Measurements from ENCODE around the gene ZNF844.
"Not testable (repeated sequence)": the region's sequence is repeated elsewhere in the genome, so short reads cannot be mapped to it uniquely, and the experiment has no call there.

Gene ZNF844

DNA sequence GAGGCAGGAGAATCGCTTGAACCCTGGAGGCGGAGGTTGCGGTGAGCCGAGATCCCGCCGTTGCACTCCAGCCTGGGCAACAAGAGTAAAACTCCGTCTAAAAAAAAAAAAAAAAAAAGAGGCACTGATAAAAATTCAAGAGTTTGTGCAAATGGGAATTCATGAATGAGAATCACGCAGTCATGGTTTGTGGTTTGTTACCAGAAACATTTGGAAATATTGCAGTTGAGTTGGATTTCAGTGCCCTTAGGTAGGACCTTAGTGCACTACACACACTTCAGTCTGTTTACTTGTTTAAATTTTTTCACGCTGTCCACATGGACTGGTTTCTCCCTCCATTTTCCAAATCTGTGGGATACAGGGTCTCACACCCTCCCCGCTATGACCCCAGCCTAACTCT, 28.4 kb downstream of the ZNF844 start:
- DNase-seq = no peak

- DNase-seq = no peak
Measured at GRCh38 chr19:12093777-12094176, 29.2 kb downstream of the ZNF844 start.

DNA sequence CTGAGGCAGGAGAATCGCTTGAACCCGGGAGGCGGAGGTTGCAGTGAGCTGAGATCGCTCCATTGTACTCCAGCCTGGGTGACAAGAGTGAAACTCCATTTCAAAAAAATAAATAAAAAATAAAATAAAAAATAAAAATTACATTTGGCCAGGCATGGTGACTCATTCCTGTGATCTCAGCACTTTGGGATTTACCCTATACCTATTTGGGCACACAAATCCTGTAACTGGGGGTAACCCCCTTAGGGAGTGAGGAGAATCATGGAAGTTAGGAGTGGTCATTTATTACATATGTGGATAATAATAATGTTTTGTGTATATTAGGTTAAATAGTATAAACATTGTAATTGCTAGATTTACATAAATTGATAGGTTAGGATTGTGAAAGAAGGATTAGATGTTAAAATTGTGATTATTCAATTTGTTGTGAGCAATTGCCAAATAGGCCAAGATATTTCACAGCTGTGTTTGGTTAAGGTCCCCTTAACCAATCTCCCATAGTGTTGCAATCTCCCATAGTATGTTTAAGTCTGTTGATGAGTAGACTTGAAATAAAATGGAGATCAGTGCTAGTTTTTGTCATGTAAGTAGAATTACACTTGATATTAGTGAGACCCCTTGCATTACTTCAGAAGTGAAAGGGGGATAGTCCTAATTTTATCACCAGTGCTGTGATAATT, 30.7 kb downstream of the ZNF844 start:
- DNase-seq = no peak

GRCh38 chr19:12098040-12098439, 33.5 kb downstream of the ZNF844 start:
- DNase-seq = no peak

DNA sequence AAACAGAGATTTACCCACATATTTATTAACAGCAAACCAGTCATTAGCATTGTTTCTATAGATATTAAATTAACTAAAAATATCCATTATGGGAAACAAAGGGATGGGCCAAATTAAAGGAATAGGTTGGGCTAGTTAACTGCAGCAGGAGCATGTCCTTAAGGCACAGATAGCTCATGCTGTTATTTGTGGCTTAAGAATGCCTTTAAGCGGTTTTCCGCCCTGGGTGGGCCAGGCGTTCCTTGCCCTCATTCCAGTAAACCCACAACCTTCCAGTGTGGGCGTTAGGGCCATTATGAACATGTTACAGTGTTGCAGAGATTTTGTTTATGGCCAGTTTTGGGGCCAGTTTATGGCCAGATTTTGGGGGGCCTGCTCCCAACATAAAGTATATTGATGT, 39.4 kb downstream of the ZNF844 start:
- not testable (repeated sequence) for DNase-seq

- DNase-seq = no peak
Measured at GRCh38 chr19:12111176-12111575, 46.6 kb downstream of the ZNF844 start.

- no peak for DNase-seq
Measured at GRCh38 chr19:12111943-12112637, 47.6 kb downstream of the ZNF844 start.

DNA sequence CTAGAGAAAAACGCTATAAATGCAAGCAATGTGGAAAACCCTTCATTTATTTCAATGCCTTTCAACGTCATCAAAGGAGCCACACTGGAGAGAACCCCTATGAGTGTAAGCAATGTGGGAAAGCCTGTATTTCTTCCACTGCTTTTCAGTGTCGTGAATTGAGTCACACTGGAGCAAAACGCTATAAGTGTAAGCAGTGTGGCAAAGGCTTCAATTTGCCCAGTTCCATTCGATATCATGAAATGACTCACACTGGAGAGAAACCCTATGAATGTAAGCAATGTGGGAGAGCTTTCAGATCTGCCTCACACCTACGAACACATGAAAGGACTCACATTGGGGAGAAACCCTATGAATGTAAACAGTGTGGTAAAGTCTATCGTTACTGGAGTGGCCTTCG, 48.2 kb downstream of the ZNF844 start:
- DNase-seq = no peak

- no peak for DNase-seq
Measured at GRCh38 chr19:12113121-12113520, 48.6 kb downstream of the ZNF844 start.

DNA sequence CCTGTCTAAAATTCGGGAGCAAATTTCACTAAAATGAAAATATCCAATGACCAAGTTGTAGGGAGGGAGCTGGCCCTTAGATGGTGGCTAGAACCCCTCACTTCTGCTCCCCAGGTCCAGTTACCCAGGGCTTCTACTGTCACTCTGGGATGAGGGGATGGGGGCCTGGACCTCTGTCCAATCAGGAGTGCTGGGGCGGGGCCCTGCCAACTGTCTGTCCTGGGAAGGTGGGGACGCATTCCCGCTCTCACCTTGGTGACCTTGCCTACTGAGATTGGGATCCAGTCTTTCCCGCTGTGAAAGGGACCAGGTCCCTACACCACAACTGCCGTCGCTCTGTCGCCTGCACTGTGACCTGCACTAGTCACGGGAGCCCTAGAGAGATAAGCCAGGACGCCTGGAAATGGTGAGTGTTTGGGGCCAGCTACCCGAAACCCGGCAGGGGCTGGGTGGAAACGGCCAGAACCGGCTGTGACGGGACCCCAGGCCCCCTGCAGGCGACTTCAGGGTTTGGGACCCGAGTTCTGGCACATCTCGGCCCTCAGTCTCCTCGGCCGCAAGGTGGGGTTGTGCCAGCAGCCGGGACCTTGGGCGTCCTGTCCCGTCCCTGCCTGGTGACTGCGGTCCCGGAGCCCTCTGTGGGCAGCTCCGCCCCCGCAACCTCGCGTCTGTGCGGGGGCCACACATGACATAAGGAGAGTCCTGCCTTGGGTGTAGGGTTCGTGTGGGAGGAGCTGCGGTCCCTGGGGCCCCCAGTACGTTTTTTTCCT, 52.9 kb downstream of the ZNF844 start:
- DNase-seq = no peak

- DNase-seq = no peak
Measured at GRCh38 chr19:12126707-12127106, 62.2 kb downstream of the ZNF844 start.
